Activated gamma-delta T cell treated with anti-CD3 and anti-CD28 coated beads, Interleukin-2, amount 50 U/mL, for 16 hours (primary cell): ENCODE measurements around the gene AMY2A.
"Not testable (repeated sequence)": the region's sequence is repeated elsewhere in the genome, so short reads cannot be mapped to it uniquely, and the experiment has no call there.

Source experiments
- DNase-seq: peaks from one replicate; pipeline ENCODE4 v3.0.0-alpha.2; 2020; ENCODE audit warnings: low read depth

AMY2A gene

GRCh38 chr1:103616994-103617477 lies at the start of gene AMY2A:
TSS of gene AMY2A (plus strand) at chr1:103617427. CDS start at chr1:103617441, 14 bp downstream.
- DNase-seq = not testable (repeated sequence)

- no peak for DNase-seq
Measured at GRCh38 chr1:103569493-103569892, 47.7 kb upstream of the AMY2A start.

- not testable (repeated sequence) for DNase-seq
Measured at GRCh38 chr1:103571289-103571688, 45.9 kb upstream of the AMY2A start, which contains the start of gene AMY2B. TSS of gene AMY2B (plus strand) at chr1:103571589. CDS start at chr1:103571603, 14 bp downstream.

- DNase-seq = no peak
Measured at GRCh38 chr1:103576065-103576464, 41.2 kb upstream of the AMY2A start.

GRCh38 chr1:103576784-103577183 lies 40.4 kb upstream of the AMY2A start:
- DNase-seq = not testable (repeated sequence)

GRCh38 chr1:103582464-103582863 lies 34.8 kb upstream of the AMY2A start:
- DNase-seq = no peak

GRCh38 chr1:103583887-103584286 lies 33.3 kb upstream of the AMY2A start:
- DNase-seq = no peak

- no peak for DNase-seq
Measured at GRCh38 chr1:103584537-103584936, 32.7 kb upstream of the AMY2A start.

GRCh38 chr1:103602740-103603139 lies 14.5 kb upstream of the AMY2A start:
- DNase-seq = not testable (repeated sequence)

- DNase-seq = no peak
Measured at GRCh38 chr1:103616362-103616761, 865 bp upstream of the AMY2A start.

- DNase-seq = not testable (repeated sequence)
Measured at GRCh38 chr1:103627436-103627835, 10.2 kb downstream of the AMY2A start.

GRCh38 chr1:103641194-103641593 lies 24.0 kb downstream of the AMY2A start:
- DNase-seq = not testable (repeated sequence)

GRCh38 chr1:103643908-103644307 lies 26.7 kb downstream of the AMY2A start:
- not testable (repeated sequence) for DNase-seq

- not testable (repeated sequence) for DNase-seq
Measured at GRCh38 chr1:103650305-103650704, 33.1 kb downstream of the AMY2A start.

GRCh38 chr1:103650889-103651288 lies 33.7 kb downstream of the AMY2A start:
- not testable (repeated sequence) for DNase-seq

GRCh38 chr1:103654133-103654532 lies 36.9 kb downstream of the AMY2A start:
- not testable (repeated sequence) for DNase-seq

GRCh38 chr1:103655460-103655859 lies 38.2 kb downstream of the AMY2A start, which contains the start of gene AMY1A:
TSS of gene AMY1A (plus strand) at chr1:103655760. CDS start at chr1:103656331, 571 bp downstream.
- DNase-seq = not testable (repeated sequence)
